ENCODE data around the gene FAM187B.
A peak's percentile ranks its signal among the peaks of the same experiment; 100 is the strongest.
"Not testable (repeated sequence)": the region's sequence is repeated elsewhere in the genome, so short reads cannot be mapped to it uniquely, and the experiment has no call there.

The FAM187B gene

GRCh38 chr19:35231956-35232645, 3.6 kb upstream of the FAM187B start:
- DNase-seq, result no peak

- DNase-seq, result no peak
Observed at GRCh38 chr19:35229601-35230000, 1.1 kb upstream of the FAM187B start.

DNA sequence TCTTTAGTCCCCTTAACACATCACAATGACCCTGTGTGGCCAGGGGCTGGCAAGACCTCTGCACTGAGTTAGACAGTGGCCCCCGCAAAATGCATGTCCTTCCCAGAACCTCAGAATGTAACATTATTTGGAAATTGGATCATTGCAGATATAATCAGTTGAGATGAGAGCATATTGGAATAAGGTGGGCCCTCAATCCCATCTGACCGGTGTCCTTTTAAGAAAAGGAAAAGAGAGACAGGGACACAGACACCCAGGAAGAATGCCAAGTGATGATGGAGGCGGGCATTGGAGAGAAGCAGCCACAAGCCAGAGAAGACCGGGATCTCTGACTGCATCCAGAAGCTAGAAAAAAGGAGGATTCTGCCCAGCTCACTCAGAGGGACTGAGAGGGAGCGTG, 1.8 kb downstream of the FAM187B start:
- no peak for DNase-seq

DNA sequence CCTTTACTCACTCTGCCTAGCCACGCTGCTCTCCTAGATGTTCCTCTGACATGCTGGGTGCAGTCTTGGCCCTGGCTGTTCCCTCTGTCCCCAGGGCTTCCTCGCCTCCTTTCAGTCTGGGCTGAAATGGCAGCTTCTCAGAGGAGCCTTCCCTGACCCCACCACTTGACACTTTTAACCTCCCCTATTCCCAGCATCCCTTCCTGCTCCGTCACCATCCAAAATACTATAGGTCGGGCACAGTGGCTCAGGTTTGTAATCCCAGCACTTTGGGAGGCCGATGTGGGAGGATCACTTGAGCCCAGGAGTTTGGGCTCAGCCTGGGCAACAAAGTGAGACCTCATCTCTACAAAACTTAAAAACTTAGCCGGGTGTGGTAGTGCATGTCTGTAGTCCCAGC, 2.6 kb downstream of the FAM187B start:
- DNase-seq, result no peak

DNA sequence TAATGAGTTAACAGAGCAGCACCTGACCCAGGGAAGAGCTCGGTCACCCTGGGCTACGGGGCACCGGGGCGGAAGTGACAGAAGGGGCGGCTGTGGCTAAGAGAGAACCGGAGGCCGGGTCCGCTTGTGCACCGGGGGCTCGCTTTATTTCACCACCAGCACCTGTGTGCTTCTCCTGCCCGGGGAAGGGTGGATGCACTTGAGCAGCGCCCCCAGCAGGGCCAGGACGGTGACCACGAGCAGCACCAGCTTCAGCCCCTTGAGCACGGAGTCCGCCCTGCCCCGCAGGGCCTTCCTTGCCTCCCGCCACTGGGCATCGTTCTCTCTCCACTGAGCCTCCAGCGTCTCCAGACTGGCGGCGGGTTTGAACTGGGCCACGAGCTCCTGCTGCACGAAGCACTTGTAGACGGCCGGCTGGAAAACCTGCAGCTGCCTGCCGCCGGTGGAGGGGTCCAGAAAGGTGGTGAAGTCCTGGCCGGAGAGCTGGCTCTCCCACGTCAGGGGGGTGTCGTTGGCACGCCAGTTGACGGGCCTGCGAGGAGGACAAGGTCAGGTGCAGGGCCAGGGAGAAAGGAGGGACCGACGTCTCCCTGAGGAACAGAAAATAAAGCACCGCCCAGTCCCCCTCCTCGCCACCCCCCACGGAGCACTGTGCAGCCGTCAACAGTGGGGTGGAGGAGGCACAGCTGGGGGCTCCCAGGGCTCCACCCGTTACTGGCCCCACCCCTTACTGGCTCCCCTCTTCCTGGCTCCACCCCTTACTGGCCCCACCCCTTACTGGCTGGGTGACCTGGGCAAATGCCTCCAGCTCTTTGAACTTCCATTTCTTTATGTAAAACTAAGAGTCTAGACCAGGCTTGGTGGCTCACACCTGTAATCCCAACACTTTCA, 3.6 kb downstream of the FAM187B start:
- no peak for DNase-seq

DNA sequence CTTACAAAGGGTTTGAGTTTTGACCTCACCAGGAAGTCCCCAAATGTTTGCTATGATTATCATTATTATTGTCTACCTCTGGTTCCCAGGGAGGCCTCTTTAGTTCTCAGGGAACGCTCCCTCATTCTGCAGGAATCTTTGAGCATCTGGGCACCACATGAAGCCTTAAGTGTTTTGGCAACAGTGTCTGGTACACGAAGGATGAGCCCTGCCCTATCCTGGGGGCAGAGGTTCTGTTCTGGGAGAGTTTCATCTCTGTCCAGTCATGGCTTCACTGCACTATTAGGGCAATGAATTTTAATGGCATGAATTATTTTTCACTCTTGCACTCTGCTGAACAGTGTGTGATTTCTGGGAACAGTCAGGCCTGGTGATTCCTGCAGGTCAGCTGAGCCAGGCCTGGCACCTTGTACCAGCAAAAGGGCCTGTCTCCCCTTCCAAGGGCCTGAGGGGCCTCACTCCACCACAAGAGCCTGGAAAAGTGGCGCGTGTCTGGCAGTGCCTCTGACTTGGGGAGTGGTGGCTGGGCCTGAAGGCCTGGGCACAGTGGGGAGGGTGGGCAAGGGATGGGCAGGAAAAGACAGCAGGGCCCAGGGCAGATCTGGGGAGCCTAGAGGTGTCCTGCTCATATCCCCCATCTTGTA, 4.6 kb downstream of the FAM187B start:
- no peak for DNase-seq

GRCh38 chr19:35223084-35223790, 5.3 kb downstream of the FAM187B start:
- no peak for DNase-seq

DNA sequence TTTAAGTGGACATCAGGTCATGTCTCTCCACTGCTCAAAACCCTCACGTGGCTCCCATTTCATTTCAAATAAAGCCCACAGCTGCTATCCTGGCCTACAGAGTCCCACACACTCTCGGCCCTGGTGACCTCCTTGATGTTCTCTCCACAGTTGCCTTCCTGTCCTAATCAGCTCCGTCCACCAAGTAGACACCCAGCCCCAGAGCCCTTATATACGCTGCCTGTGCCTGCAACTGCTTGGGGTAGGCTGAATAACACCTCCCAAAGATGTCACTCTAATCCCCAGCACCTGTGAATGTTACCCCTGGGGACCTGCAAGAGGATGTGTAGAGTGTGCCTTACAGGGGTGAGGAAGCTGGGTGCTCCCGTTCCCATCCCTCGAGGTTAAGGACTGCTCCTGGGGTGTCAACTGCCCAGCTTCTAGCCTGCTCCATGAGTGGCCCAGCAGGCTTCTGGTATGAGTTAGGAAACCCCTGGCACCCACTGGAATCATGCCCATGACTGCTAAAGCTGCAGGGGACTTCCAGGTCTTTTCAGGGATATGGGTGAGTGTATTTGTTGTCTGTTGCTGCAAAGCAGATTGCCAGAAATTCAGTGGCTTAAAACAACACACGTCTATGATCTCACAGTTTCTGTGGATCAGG, 6.0 kb downstream of the FAM187B start:
- DNase-seq, result no peak

DNA sequence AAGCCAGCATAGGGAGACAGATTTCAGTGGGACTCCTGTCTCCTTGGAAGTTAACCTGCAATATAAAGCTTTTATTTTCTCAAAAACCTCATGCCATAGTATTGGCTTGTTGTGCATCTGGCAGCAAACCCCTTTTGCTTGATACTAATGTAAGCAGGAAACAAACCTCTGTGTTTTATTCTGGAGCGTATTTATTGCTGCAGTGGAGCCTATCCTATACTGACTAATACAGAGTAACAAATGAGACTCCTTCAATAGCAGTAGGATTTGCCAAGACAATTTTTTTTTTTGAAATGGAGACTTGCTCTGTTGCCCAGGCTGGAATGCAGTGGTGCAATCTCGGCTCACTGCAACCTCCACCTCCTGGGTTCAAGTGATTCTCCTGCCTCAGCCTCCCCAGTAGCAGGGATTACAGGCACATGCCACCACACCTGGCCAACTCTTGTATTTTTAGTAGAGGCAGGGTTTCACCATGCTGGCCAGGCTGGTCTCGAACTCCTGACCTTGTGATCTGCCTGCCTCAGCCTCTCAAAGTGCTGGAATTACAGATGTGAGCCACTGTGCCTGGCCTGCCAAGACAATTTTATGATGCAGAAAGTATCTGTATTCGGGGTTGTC, 7.5 kb downstream of the FAM187B start:
- not testable (repeated sequence) for DNase-seq

DNA sequence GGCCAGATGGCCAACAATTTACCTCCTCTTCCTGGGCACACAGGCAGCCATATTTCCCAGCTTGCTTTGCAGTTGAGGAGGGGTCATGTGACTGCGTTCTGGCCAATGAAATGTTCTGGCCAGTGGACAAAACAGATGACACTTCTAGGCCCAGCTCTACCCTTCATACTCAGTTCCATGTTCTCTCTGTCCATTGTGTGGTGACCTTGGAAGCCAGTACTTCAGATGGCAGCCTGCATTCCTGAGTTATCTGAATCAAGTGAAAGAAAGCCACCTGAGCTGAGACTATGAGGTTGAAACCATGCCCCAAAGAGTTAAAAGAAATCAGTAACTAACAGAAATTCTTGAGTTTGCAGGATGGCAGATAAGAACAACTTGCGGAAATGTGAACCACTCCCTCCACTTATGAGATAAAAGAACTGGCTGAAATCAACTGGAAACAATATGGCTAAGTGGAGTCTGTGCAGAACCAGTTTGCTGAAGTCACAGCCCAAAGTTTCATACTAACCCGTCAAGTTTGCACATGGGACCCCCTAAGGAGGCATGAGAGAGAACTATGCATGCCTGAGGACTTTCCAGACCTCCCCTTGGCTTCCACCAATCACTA, 8.1 kb downstream of the FAM187B start:
- DNase-seq, result no peak

DNA sequence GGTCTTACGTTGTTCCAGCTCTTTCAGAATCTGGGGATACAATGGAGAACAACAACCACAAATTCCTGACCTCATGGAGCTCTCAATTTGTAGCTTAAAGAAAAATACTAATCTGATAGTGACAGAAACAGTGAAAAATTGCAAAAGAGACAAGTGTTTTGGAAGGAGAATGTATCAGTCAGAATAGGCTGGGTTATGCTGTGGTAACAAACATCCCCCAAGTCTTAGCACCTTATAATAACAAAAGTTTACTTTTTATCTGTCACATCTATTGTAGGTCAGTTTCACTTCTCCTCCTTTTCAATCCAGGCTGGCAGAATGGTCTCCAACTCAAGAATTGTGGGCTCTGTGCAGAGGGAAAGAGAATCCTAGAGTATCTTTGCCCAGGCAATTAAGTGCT, 9.5 kb downstream of the FAM187B start:
- DNase-seq, result no peak

- no peak for DNase-seq
Observed at GRCh38 chr19:35217649-35217990, 10.9 kb downstream of the FAM187B start.

- no peak for DNase-seq
Observed at GRCh38 chr19:35216833-35217648, 11.5 kb downstream of the FAM187B start.

DNA sequence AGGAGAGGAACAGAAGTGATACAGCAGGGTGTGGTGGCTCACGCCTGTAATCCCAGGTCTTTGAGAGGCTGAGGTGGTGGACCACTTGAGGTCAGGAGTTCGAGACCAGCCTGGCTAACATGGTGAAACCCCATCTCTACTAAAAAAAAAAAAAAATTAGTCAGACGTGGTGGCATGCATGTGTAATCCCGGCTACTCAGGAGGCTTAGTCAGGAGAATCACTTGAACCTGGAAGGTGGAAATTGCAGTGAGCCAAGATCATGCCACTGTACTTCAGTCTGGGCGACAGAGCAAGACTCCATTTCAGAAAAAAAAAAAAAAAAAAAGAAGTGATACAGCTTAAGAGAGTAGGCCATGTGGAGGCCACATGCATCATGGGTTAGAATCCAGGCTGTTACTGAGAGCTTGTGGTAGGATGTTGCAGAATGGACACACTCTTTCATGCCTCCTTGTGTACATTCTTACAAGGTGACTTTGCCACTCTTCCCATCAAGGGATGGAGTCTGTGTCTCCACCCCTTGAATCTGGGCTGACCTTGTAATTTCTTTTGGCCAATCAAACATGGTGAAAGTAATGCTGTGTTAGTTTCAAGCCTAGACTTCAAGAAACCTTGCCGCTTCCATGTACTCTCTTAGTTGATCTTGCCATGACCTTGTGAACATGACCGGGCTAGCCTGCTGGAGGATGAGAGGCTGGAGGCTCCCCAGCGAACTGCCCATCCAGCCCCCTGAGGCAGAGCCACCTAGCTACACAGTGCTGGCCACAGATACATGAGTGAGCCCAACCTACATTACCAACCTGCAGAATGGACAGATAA, 12.3 kb downstream of the FAM187B start:
- DNase-seq, result no peak

DNA sequence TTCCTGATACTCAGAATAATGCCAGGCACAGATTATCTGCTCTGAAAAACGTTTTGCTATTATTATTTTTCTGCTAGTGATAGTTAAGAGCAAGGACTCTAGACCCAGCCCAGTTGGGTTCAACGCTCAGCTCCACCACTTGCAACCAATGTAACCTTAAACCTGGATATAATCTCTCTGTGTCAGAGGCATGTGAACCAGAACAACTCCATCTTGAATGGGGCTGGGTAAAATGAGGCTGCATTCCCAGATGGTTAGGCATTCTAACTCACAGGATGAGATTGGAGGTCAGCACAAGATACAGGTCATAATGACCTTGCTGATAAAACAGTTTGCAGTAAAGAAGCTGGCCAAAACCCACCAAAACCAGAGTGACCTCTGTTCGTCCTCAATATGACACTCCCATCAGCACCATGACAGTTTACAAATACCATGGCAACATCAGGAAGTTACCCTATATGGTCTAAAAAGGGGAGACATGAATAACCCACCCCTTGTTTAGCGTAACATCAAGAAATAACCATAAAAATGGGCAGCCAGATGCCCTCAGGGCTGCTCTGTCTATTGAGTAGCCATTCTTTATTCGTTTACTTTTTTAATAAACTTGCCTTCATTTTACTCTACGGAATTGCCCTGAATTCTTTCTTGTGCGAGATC, 13.6 kb downstream of the FAM187B start:
- no peak for DNase-seq

GRCh38 chr19:35213663-35214632, 14.6 kb downstream of the FAM187B start:
- DNase-seq, result peak; percentile 73

- DNase-seq, result no peak
Observed at GRCh38 chr19:35212241-35212640, 16.3 kb downstream of the FAM187B start.

DNA sequence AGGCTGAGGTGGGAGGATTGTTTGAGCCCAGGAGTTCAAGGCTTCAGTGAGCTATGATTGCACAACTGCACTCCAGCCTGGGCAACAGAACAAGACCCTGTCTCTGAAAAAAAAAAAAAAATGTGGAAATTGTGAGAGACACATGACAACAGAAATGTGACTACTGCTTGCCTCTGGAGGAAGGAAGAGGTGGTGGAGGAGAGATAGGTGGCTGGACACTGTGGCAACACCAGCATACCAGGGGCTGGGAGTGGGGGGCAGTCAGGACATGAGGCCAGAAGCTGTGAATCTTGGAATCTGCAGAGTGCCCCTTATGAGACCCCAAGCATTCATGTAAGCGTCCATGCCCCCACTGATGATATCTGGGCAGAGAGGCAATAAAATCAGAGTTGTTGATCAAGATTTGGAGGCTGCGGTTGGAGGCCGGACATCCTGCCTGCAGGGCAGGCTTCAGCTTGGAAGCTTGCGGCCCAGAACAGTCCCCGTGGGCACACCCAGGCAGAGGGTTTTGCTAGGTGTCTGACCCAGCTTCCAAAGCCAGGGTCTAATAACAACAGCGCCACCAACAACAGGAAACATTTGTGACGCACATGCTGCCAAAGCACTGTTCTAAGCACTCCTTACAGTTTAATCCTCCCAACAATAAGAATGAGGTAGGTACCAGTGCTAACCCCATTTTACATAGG, 16.9 kb downstream of the FAM187B start:
- DNase-seq, result peak; percentile 52

Data from stimulated activated naive CD4-positive, alpha-beta T cell treated with Interleukin-2 at 50 U/mL for 16 hours (primary cell).